NCI-H345 (cell line): ENCODE measurements around the gene C20orf141.
"Not testable (repeated sequence)": the region's sequence is repeated elsewhere in the genome, so short reads cannot be mapped to it uniquely, and the experiment has no call there.

ENCODE experiments used
- DNase-seq: peaks from one replicate; lab custom pipeline; 2025; lab: John Stamatoyannopoulos, UW

The C20orf141 gene

GRCh38 chr20:2820896-2821869, 6.4 kb downstream of the C20orf141 start:
- DNase-seq = no peak

GRCh38 chr20:2822073-2822472, 7.3 kb downstream of the C20orf141 start:
- DNase-seq = no peak

- DNase-seq = no peak
Measured at GRCh38 chr20:2825761-2826160, 11.0 kb downstream of the C20orf141 start.

- no peak for DNase-seq
Measured at GRCh38 chr20:2826655-2827054, 11.9 kb downstream of the C20orf141 start.

- no peak for DNase-seq
Measured at GRCh38 chr20:2829376-2829775, 14.6 kb downstream of the C20orf141 start.

GRCh38 chr20:2831206-2831605, 16.4 kb downstream of the C20orf141 start:
- not testable (repeated sequence) for DNase-seq

- no peak for DNase-seq
Measured at GRCh38 chr20:2833761-2834160, 19.0 kb downstream of the C20orf141 start.

- DNase-seq = no peak
Measured at GRCh38 chr20:2834401-2835110, 19.8 kb downstream of the C20orf141 start.

GRCh38 chr20:2835331-2835796, 20.6 kb downstream of the C20orf141 start:
- no peak for DNase-seq

GRCh38 chr20:2836035-2836434, 21.2 kb downstream of the C20orf141 start:
- DNase-seq = no peak

- DNase-seq = no peak
Measured at GRCh38 chr20:2837221-2837960, 22.6 kb downstream of the C20orf141 start.

- no peak for DNase-seq
Measured at GRCh38 chr20:2838170-2838797, 23.5 kb downstream of the C20orf141 start.

- DNase-seq = no peak
Measured at GRCh38 chr20:2838847-2839671, 24.3 kb downstream of the C20orf141 start.

GRCh38 chr20:2839732-2840137, 24.9 kb downstream of the C20orf141 start:
- no peak for DNase-seq

GRCh38 chr20:2840138-2840966, 25.6 kb downstream of the C20orf141 start, which contains the start of the genes PCED1A and VPS16:
PCED1A (minus strand) TSS chr20:2840655; CDS start chr20:2839912, 743 bp downstream.
VPS16 (plus strand) TSS chr20:2840745; CDS start chr20:2840775, 30 bp downstream.
- DNase-seq = peak; percentile 93

GRCh38 chr20:2840967-2841531, 26.3 kb downstream of the C20orf141 start:
- peak; percentile 43 for DNase-seq

GRCh38 chr20:2845607-2846006, 30.8 kb downstream of the C20orf141 start:
- DNase-seq = no peak

- DNase-seq = no peak
Measured at GRCh38 chr20:2846698-2847097, 31.9 kb downstream of the C20orf141 start.

- DNase-seq = no peak
Measured at GRCh38 chr20:2847802-2848201, 33.0 kb downstream of the C20orf141 start.
